Mesendoderm (in vitro differentiated cells): ENCODE measurements around the gene CASP10.
"Not testable (repeated sequence)": the region's sequence is repeated elsewhere in the genome, so short reads cannot be mapped to it uniquely, and the experiment has no call there.

Experiments used
- DNase-seq: peaks from one replicate; pipeline ENCODE4 v3.0.0; 2013
- H2AK5ac ChIP-seq: 2 replicates; pipeline ENCODE4 v1.6.1; 2013; ENCODE audit warnings: low read length, inconsistent platforms
- H2BK120ac ChIP-seq: 2 replicates; pipeline ENCODE4 v1.6.1; 2013; ENCODE audit warnings: low read depth, mild to moderate bottlenecking, low read length, moderate library complexity, mixed read lengths
- H2BK15ac ChIP-seq: replicated peaks from 2 replicates; pipeline ENCODE4 v1.6.1; 2013; ENCODE audit warnings: low read depth, mild to moderate bottlenecking, moderate library complexity
- H2BK5ac ChIP-seq: 2 replicates; pipeline ENCODE4 v1.6.1; 2013; ENCODE audit warnings: low read length, inconsistent platforms
- H3K18ac ChIP-seq: 2 replicates; pipeline ENCODE4 v1.6.1; 2013; ENCODE audit warnings: mild to moderate bottlenecking, low read length, mixed read lengths
- H3K23ac ChIP-seq: one replicate; pipeline ENCODE4 v1.6.1; 2013; ENCODE audit warnings: low read length
- H3K27ac ChIP-seq: 2 replicates; pipeline ENCODE4 v1.5.1; 2013; ENCODE audit warnings: low read depth, mild to moderate bottlenecking, inconsistent platforms, low read length, moderate library complexity
- H3K27me3 ChIP-seq: 2 replicates; pipeline ENCODE4 v1.6.1; 2013; ENCODE audit warnings: low read length, control low read depth, mild to moderate bottlenecking, inconsistent platforms; ENCODE audit not compliant: insufficient read depth, poor library complexity
- H3K36me3 ChIP-seq: 2 replicates; pipeline ENCODE4 v1.6.1; 2013; ENCODE audit warnings: low read length, inconsistent platforms; ENCODE audit not compliant: control insufficient read depth, insufficient read depth
- H3K4ac ChIP-seq: one replicate; pipeline ENCODE4 v1.6.1; 2013; ENCODE audit warnings: low read depth, mild to moderate bottlenecking, low read length, moderate library complexity
- H3K4me1 ChIP-seq: 2 replicates; pipeline ENCODE4 v1.6.1; 2013; ENCODE audit warnings: low read depth, low read length, inconsistent platforms; ENCODE audit not compliant: control insufficient read depth
- H3K4me2 ChIP-seq: 2 replicates; pipeline ENCODE4 v1.6.1; 2013; ENCODE audit warnings: low read length
- H3K4me3 ChIP-seq: 2 replicates; pipeline ENCODE4 v1.5.1; 2013; ENCODE audit warnings: mild to moderate bottlenecking, low read length
- H3K56ac ChIP-seq: one replicate; pipeline ENCODE4 v1.6.1; 2013; ENCODE audit warnings: low read length
- H3K79me1 ChIP-seq: 2 replicates; pipeline ENCODE4 v1.6.1; 2013; ENCODE audit warnings: low read length, inconsistent platforms
- H3K79me2 ChIP-seq: 2 replicates; pipeline ENCODE4 v1.6.1; 2013; ENCODE audit warnings: mild to moderate bottlenecking, low read length; ENCODE audit not compliant: control insufficient read depth, insufficient read depth
- H3K9ac ChIP-seq: 2 replicates; pipeline ENCODE4 v1.6.1; 2013; ENCODE audit warnings: low read length, inconsistent platforms
- H4K5ac ChIP-seq: one replicate; pipeline ENCODE4 v1.6.1; 2013; ENCODE audit warnings: low read length
- H4K8ac ChIP-seq: one replicate; pipeline ENCODE4 v1.6.1; 2013; ENCODE audit warnings: low read depth, mild to moderate bottlenecking, control low read depth, low read length, moderate library complexity
- WGBS: extraction: QIAGEN DNeasy Blood & Tissue Kit; methylation state at CpG from one replicate; pipeline ENCODE4 v1.1.7; 2013; ENCODE audit warnings: low lambda C conversion rate, missing lambda C conversion rate; ENCODE audit not compliant: insufficient coverage; ENCODE audit errors: extremely low coverage; 5-methylcytosine and 5-hydroxymethylcytosine counted together

The CASP10 gene

DNA sequence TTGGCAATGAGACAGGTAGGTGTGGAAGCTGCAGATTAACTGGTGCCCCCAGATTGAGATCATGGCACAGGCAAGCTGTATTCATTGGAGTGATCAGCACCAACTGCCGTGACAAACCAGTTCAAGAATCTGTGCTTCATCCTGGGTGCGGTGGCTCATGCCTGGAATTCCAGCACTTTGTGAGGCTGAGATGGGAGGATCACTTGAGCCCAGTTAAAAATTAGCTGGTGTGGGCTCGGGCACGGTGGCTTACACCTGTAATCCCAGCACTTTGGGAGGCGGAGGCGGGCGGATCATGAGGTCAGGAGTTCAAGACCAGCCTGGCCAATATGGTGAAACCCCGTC is 33.1 kb upstream of the CASP10 start:
- not testable (repeated sequence) for H3K4ac ChIP-seq, H4K8ac ChIP-seq, H2BK5ac ChIP-seq, H2AK5ac ChIP-seq, H2BK120ac ChIP-seq, H3K56ac ChIP-seq, H3K27me3 ChIP-seq, H3K79me1 ChIP-seq, H3K4me2 ChIP-seq, H3K4me3 ChIP-seq, H3K4me1 ChIP-seq, H2BK15ac ChIP-seq, H3K27ac ChIP-seq, H3K9ac ChIP-seq, H3K79me2 ChIP-seq, H4K5ac ChIP-seq, H3K23ac ChIP-seq, H3K18ac ChIP-seq, H3K36me3 ChIP-seq
- peak; percentile 72 for DNase-seq
- no CpG with 5 or more reads among the region's 8 CpGs for WGBS

DNA sequence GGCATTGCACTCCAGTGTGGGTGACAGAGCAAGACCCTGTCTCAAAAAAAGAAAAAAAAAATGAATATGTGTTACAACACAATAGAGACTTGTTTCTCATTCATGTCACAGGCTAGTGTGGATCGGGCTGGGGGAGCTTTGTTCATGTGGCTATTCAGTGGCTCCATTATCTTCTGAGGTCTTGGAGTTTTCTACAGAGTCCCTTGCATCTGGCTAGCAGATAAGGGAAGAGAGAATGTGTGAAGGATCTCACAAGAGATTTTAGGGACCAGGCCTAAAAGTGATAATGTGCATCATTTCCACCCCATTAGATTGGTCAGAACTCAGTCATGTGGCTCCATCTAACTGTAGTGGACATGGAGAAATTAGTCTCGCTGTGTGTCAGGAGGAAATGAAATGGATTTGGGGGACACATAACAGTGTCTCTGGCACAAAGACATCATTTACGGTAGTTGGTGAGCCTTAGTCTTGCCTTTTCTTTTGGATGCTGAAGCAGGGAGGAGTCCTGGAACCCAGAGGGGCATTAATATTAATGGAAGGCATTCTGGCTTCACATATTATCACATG is 32.4 kb upstream of the CASP10 start:
- H2BK120ac ChIP-seq = no peak overlapping the region
- no peak overlapping the region for H3K56ac ChIP-seq
- peak; percentile 47 for DNase-seq
- no peak overlapping the region for H3K4me3 ChIP-seq
- H2BK15ac ChIP-seq = no peak overlapping the region
- H3K18ac ChIP-seq = no peak overlapping the region
- H3K4me1 ChIP-seq = no peaks in the 10 kb centered on the region
- no peaks in the 10 kb centered on the region for H3K79me2 ChIP-seq
- no peak overlapping the region for H2BK5ac ChIP-seq
- no peak overlapping the region for H3K4me2 ChIP-seq
- H3K4ac ChIP-seq = no peak overlapping the region
- H2AK5ac ChIP-seq = no peak overlapping the region
- no peak overlapping the region for H4K5ac ChIP-seq
- no peak overlapping the region for H4K8ac ChIP-seq
- H3K36me3 ChIP-seq = no peaks in the 10 kb centered on the region
- no peak overlapping the region for H3K9ac ChIP-seq
- H3K79me1 ChIP-seq = no peaks in the 10 kb centered on the region
- WGBS = no CpG with 5 or more reads among the region's 3 CpGs
- H3K27me3 ChIP-seq = no peaks in the 10 kb centered on the region
- H3K27ac ChIP-seq = no peak overlapping the region
- no peak overlapping the region for H3K23ac ChIP-seq

DNA sequence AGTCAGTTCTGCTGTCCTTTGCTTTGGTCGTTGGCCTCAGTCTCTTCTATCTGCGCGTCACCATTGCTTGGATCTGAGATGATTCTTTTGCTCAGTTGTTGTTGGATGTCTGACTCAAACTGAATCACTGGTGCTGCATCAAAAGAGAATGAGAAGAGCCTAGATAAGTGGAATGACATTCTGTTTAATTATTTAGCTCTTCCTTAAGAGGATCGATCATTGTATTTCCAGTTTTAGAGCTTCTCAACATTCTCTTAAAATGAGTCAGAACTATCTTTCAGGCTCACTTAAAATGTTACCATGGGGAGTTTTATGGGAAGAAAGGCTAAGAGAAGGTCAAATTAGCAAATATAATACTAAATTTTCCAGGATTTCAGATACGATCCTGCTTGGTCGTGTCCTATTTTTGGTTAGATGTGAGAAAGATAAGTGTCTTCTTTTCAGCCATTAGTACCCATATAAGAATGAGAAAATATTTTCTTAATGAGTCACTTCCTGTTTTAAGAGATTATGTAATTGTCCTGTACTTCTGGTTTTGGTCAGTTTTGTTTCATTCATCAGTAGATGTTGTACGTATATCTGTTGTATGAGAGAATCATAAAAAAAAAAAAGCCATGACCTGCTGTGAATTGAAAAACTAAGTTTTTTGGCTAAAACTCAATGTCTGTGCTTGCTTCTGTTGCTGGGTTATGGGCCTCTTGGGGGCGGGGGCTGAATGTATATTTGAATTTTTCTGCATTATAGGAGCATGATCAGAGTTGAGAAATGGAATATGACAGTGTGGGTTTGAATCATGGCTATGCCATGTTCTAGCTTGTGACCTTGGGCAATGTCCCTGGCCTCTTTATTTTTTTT is 31.6 kb upstream of the CASP10 start:
- no peaks in the 10 kb centered on the region for H3K79me1 ChIP-seq
- no peak overlapping the region for H3K9ac ChIP-seq
- no peak overlapping the region for H2BK5ac ChIP-seq
- H4K8ac ChIP-seq = no peak overlapping the region
- no peak overlapping the region for H3K23ac ChIP-seq
- H2BK15ac ChIP-seq = peak overlapping the region; percentile 94
- no peaks in the 10 kb centered on the region for H3K27me3 ChIP-seq
- no peak overlapping the region for H4K5ac ChIP-seq
- H3K79me2 ChIP-seq = no peaks in the 10 kb centered on the region
- peak overlapping the region; percentile 28 for H3K4ac ChIP-seq
- WGBS = no CpG with 5 or more reads among the region's 8 CpGs
- no peak overlapping the region for H3K4me2 ChIP-seq
- H3K4me3 ChIP-seq = no peak overlapping the region
- peak; percentile 35 for DNase-seq
- no peak overlapping the region for H3K27ac ChIP-seq
- no peak overlapping the region for H3K18ac ChIP-seq
- no peaks in the 10 kb centered on the region for H3K4me1 ChIP-seq
- no peak overlapping the region for H2AK5ac ChIP-seq
- H3K56ac ChIP-seq = no peak overlapping the region
- no peaks in the 10 kb centered on the region for H3K36me3 ChIP-seq
- H2BK120ac ChIP-seq = no peak overlapping the region

DNA sequence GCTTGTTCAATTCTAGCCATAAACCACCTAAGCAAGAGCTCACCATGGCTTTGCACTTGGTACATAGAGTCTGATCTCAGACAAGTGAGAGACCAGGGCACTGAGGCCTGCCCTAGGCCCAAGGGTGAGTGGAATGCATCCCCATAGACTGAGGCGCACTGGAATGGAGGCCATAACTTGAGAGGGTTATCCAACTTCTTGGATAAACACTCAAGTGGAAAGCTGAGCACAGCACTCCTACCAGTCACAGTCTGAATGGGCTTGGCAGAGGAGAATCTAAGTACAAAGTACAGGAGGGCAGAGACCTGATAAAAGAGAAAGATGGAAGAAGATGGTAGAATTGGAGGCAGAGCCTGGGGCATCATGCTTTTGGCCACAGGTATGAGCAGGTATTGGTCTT is 30.4 kb upstream of the CASP10 start:
- Histone ChIP-seq H3K23ac (no peak overlapping the region), H3K18ac (no peak overlapping the region), H4K5ac (no peak overlapping the region), H3K27ac (no peak overlapping the region), H3K4me3 (no peak overlapping the region), H3K27me3 (no peaks in the 10 kb centered on the region), H3K9ac (no peak overlapping the region), H3K4me2 (no peak overlapping the region), H2BK120ac (no peak overlapping the region), H3K4ac (no peak overlapping the region), H3K79me1 (no peaks in the 10 kb centered on the region), H3K79me2 (no peaks in the 10 kb centered on the region), H3K36me3 (no peaks in the 10 kb centered on the region), H4K8ac (no peak overlapping the region), H2AK5ac (peak overlapping the region; percentile 81), H3K4me1 (no peaks in the 10 kb centered on the region), H2BK5ac (no peak overlapping the region), H2BK15ac (no peak overlapping the region), H3K56ac (peak overlapping the region; percentile 22)
- WGBS = no CpG with 5 or more reads among the region's 1 CpG
- DNase-seq = no peak

DNA sequence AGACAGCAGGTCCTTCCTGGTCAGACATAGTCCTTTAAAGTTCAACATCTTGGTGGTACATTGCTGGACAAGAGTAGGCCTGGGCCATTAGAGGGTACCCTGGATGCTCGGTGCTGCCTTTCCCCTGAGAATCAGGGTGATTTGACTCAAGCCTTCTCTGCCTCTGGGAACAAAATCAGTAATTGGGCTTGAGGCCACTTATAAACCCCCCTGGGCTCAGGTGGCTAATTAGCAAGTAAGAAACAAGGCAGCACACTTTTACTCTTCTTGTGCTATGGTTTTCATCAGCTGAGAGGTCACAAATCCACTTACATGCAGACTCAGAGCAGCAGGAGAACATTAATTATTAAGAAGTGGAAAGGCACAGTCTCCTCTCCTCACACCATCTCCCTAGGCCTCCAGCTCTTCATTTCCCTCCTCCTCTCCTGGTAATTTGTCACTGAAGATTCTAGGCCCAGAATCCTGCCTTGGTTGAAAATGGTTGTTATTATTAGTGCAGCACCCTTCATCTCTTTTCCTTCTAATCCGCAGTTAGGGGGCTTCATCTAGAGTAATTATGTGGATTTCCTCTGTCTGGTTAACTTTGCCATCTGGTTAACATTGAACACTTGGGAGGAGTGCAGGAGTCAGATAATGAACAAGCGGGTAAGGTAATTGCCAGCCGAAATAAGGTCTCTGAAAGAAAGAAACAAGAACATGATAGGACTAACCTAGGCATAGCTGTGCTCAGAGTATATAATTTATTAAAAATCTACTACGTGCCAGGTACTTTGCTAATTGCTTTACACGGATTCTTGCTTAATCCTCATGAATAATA is 29.7 kb upstream of the CASP10 start:
- Histone ChIP-seq H3K4me3 (no peak overlapping the region), H2BK120ac (no peak overlapping the region), H3K4me2 (no peak overlapping the region), H4K8ac (no peak overlapping the region), H3K79me2 (no peaks in the 10 kb centered on the region), H3K4ac (no peak overlapping the region), H3K36me3 (no peaks in the 10 kb centered on the region), H3K79me1 (no peaks in the 10 kb centered on the region), H3K23ac (no peak overlapping the region), H2BK15ac (no peak overlapping the region), H3K27me3 (no peaks in the 10 kb centered on the region), H3K4me1 (peaks cover 4% of the 10 kb centered on the region), H2AK5ac (no peak overlapping the region), H3K27ac (no peak overlapping the region), H2BK5ac (no peak overlapping the region), H3K18ac (no peak overlapping the region), H3K9ac (no peak overlapping the region), H4K5ac (no peak overlapping the region), H3K56ac (no peak overlapping the region)
- no peak for DNase-seq
- WGBS = no CpG with 5 or more reads among the region's 6 CpGs
